MM.1S (cell line): ENCODE data around the gene DEUP1.

ENCODE experiments used
- DNase-seq: peaks from one replicate; pipeline ENCODE4 v3.0.0-alpha.2; 2015
- H2AFZ ChIP-seq: fragments of 300-600 bp; sonication (generic); 2 replicates; pipeline ENCODE4 v1.6.0; 2016; ENCODE audit warnings: antibody characterized with exemption, low read length
- H3F3A ChIP-seq: fragments of 300-600 bp; sonication (generic); 2 replicates; pipeline ENCODE4 v1.6.1; 2016; ENCODE audit warnings: mild to moderate bottlenecking, antibody characterized with exemption, low read length, moderate library complexity, mixed read lengths; ENCODE audit not compliant: insufficient read depth
- H3K27ac ChIP-seq: fragments of 300-600 bp; sonication (generic); 2 replicates; pipeline ENCODE4 v1.5.1; 2016; ENCODE audit warnings: mild to moderate bottlenecking, low read length
- H3K27me3 ChIP-seq: fragments of 300-600 bp; sonication (generic); replicated peaks from 2 replicates; pipeline ENCODE4 v1.6.0; 2016; ENCODE audit warnings: low read length; ENCODE audit not compliant: insufficient read depth
- H3K36me3 ChIP-seq: fragments of 300-600 bp; sonication (generic); replicated peaks from 2 replicates; pipeline ENCODE4 v1.6.1; 2016; ENCODE audit warnings: mild to moderate bottlenecking, low read length, mixed read lengths; ENCODE audit not compliant: insufficient read depth
- H3K4me1 ChIP-seq: fragments of 300-600 bp; sonication (generic); 2 replicates; pipeline ENCODE4 v1.6.1; 2016; ENCODE audit warnings: low read length, mixed read lengths
- H3K4me2 ChIP-seq: fragments of 300-600 bp; sonication (generic); 2 replicates; pipeline ENCODE4 v1.6.0; 2016; ENCODE audit warnings: low read depth, low read length
- H3K4me3 ChIP-seq: fragments of 300-600 bp; sonication (generic); 2 replicates; pipeline ENCODE4 v1.5.1; 2016; ENCODE audit warnings: low read length, mixed read lengths
- H3K79me2 ChIP-seq: fragments of 300-600 bp; sonication (generic); 2 replicates; pipeline ENCODE4 v1.6.1; 2016; ENCODE audit warnings: mixed run types, low read length, mixed read lengths
- H3K9ac ChIP-seq: fragments of 300-600 bp; sonication (generic); 2 replicates; pipeline ENCODE4 v1.6.1; 2016; ENCODE audit warnings: low read length, mixed read lengths
- H3K9me2 ChIP-seq: fragments of 300-600 bp; sonication (generic); replicated peaks from 2 replicates; pipeline ENCODE4 v1.6.1; 2016; ENCODE audit warnings: mild to moderate bottlenecking, low read length, mixed read lengths; ENCODE audit not compliant: insufficient read depth
- H3K9me3 ChIP-seq: fragments of 300-600 bp; sonication (generic); replicated peaks from 2 replicates; pipeline ENCODE4 v1.6.1; 2016; ENCODE audit warnings: mild to moderate bottlenecking, low read length, mixed read lengths; ENCODE audit not compliant: insufficient read depth
- H4K20me1 ChIP-seq: fragments of 300-600 bp; sonication (generic); 2 replicates; pipeline ENCODE4 v1.6.1; 2016; ENCODE audit warnings: mild to moderate bottlenecking, low read length, moderate library complexity, mixed read lengths; ENCODE audit not compliant: insufficient read depth
- CTCF ChIP-seq: fragments of 300-600 bp; sonication (generic); IDR thresholded peaks from 2 replicates; pipeline ENCODE4 v1.5.1; 2016; ENCODE audit warnings: antibody characterized with exemption, low read length, mixed read lengths
- EZH2 ChIP-seq: fragments of 300-600 bp; sonication (generic); optimal IDR thresholded peaks from 2 replicates; pipeline ENCODE3; 2017; ENCODE audit warnings: low read depth, mild to moderate bottlenecking, antibody characterized with exemption, low read length, mixed read lengths
- EZH2phosphoT487 ChIP-seq: fragments of 300-600 bp; sonication (generic); IDR thresholded peaks from 2 replicates; pipeline ENCODE4 v1.6.1; 2018; ENCODE audit warnings: antibody characterized with exemption, low read length

Gene DEUP1

GRCh38 chr11:93474123-93474522 is 143.6 kb downstream of the DEUP1 start:
- Histone ChIP-seq H3K27ac (no peak overlapping the region), H3K36me3 (no peaks in the 10 kb centered on the region), H2AFZ (no peak overlapping the region), H3K9ac (no peak overlapping the region), H3K27me3 (no peaks in the 10 kb centered on the region), H3K9me3 (no peaks in the 10 kb centered on the region), H3K9me2 (no peaks in the 10 kb centered on the region), H3F3A (no peaks in the 10 kb centered on the region), H4K20me1 (no peaks in the 10 kb centered on the region), H3K79me2 (no peaks in the 10 kb centered on the region), H3K4me1 (no peaks in the 10 kb centered on the region), H3K4me3 (no peak overlapping the region), H3K4me2 (no peak overlapping the region)
- no peak for DNase-seq
- TF ChIP-seq CTCF (no peak), EZH2 (no peak)

- Histone ChIP-seq H3K79me2 (no peaks in the 10 kb centered on the region), H3K4me2 (no peak overlapping the region), H3K27me3 (no peaks in the 10 kb centered on the region), H4K20me1 (no peaks in the 10 kb centered on the region), H3K9me2 (no peaks in the 10 kb centered on the region), H3K9ac (no peak overlapping the region), H3F3A (no peaks in the 10 kb centered on the region), H2AFZ (no peak overlapping the region), H3K4me3 (no peak overlapping the region), H3K27ac (no peak overlapping the region), H3K4me1 (no peaks in the 10 kb centered on the region), H3K36me3 (no peaks in the 10 kb centered on the region), H3K9me3 (no peaks in the 10 kb centered on the region)
- no peak for DNase-seq
- TF ChIP-seq EZH2phosphoT487: no peak
- TF ChIP-seq CTCF: no peak
- TF ChIP-seq EZH2: no peak
Measured at GRCh38 chr11:93476796-93477195, 146.3 kb downstream of the DEUP1 start.

GRCh38 chr11:93477684-93478234 is 147.2 kb downstream of the DEUP1 start:
- no peak overlapping the region for H2AFZ ChIP-seq
- no peak overlapping the region for H3K4me3 ChIP-seq
- no peak overlapping the region for H3K27ac ChIP-seq
- no peaks in the 10 kb centered on the region for H4K20me1 ChIP-seq
- no peaks in the 10 kb centered on the region for H3K9me3 ChIP-seq
- no peaks in the 10 kb centered on the region for H3K4me1 ChIP-seq
- H3K36me3 ChIP-seq: no peaks in the 10 kb centered on the region
- H3K27me3 ChIP-seq: no peaks in the 10 kb centered on the region
- H3K79me2 ChIP-seq: no peaks in the 10 kb centered on the region
- no peak for DNase-seq
- no peak overlapping the region for H3K9ac ChIP-seq
- H3K4me2 ChIP-seq: no peak overlapping the region
- no peaks in the 10 kb centered on the region for H3F3A ChIP-seq
- no peaks in the 10 kb centered on the region for H3K9me2 ChIP-seq
- no peak for TF ChIP-seq EZH2phosphoT487
- no peak for TF ChIP-seq CTCF
- TF ChIP-seq EZH2: no peak
